Adipocyte (in vitro differentiated cells): Measurements from ENCODE around the gene GRM7.

Experiments used
- DNase-seq: peaks from one replicate; pipeline ENCODE4 v3.0.0-alpha.2; 2015; ENCODE audit warnings: low read depth
- H3K27me3 ChIP-seq: replicated peaks from 2 replicates; pipeline ENCODE4 v1.7.0; 2013; ENCODE audit warnings: mild to moderate bottlenecking, low read length, moderate library complexity; ENCODE audit not compliant: control insufficient read depth, insufficient read depth
- H3K36me3 ChIP-seq: 2 replicates; pipeline ENCODE4 v1.7.0; 2013; ENCODE audit warnings: low read length, mild to moderate bottlenecking, moderate library complexity; ENCODE audit not compliant: control insufficient read depth, insufficient read depth, severe bottlenecking
- H3K4me1 ChIP-seq: 2 replicates; pipeline ENCODE4 v1.7.0; 2013; ENCODE audit warnings: mild to moderate bottlenecking, low read length, moderate library complexity; ENCODE audit not compliant: control insufficient read depth, insufficient read depth
- H3K4me3 ChIP-seq: 2 replicates; pipeline ENCODE4 v1.7.0; 2013; ENCODE audit warnings: mild to moderate bottlenecking, low read length, moderate library complexity
- H3K9ac ChIP-seq: 2 replicates; pipeline ENCODE4 v1.7.0; 2013; ENCODE audit warnings: mild to moderate bottlenecking, low read length, moderate library complexity
- H3K9me3 ChIP-seq: 2 replicates; pipeline ENCODE4 v1.7.0; 2013; ENCODE audit warnings: mild to moderate bottlenecking, low read length, moderate library complexity; ENCODE audit not compliant: control insufficient read depth

Gene GRM7

DNA sequence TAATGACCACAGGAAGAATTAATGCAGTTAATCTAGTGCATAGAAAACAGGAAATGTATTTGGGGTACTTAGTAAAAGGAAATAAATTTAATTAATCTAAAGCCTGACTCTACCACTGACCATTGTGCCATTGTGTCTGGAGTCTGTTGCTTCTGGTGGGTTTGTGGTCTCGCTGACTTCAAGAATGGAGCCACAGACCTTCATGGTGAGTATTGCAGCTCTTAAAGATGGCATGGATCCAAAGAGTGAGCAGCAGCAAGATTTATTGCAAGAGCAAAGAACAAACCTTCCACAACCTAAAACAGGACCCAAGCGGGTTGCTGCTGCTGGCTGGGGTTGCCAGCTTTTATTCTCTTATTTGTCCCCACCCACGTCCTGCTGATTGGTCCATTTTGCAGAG is 929.2 kb downstream of the GRM7 start:
- H3K4me3 ChIP-seq: no peak overlapping the region

More for the DNA sequence above, 929.2 kb downstream of the GRM7 start:
- Histone ChIP-seq H3K9me3 (no peaks in the 10 kb centered on the region), H3K36me3 (no peaks in the 10 kb centered on the region), H3K9ac (no peak overlapping the region), H3K4me1 (no peaks in the 10 kb centered on the region), H3K27me3 (no peaks in the 10 kb centered on the region)
- no peak for DNase-seq
